ENCODE measurements around the gene SSBP2.
A peak's percentile ranks its signal among the peaks of the same experiment; 100 is the strongest.

SSBP2 gene

GRCh38 chr5:81787474-81788242, 36.8 kb upstream of the SSBP2 start:
- DNase-seq (ENCODE audit: low read depth in 2 of 2), result peak; percentile 84 to 85
- no peak for TF ChIP-seq CTCF (IDR thresholded peaks at IDR 0.05; ENCODE audit: low read depth, low read length)
- no peak overlapping the region for H3K4me3 ChIP-seq (replicated peaks in 1 of 2; ENCODE audit: low read depth in 2 of 2, low read length in 2 of 2)

- no peak overlapping the region for H3K4me3 ChIP-seq (replicated peaks in 1 of 2; ENCODE audit: low read depth in 2 of 2, low read length in 2 of 2)
- TF ChIP-seq CTCF (IDR thresholded peaks at IDR 0.05; ENCODE audit: low read depth, low read length), result no peak
- DNase-seq (ENCODE audit: low read depth in 2 of 2), result peak in 1 of 2 donors; percentile 50
These were observed 36.1 kb upstream of the SSBP2 start for GRCh38 chr5:81786991-81787390.

GRCh38 chr5:81786496-81786895, 35.6 kb upstream of the SSBP2 start:
- no peak for TF ChIP-seq CTCF (IDR thresholded peaks at IDR 0.05; ENCODE audit: low read depth, low read length)
- DNase-seq (ENCODE audit: low read depth in 2 of 2), result no peak
- H3K4me3 ChIP-seq (replicated peaks in 1 of 2; ENCODE audit: low read depth in 2 of 2, low read length in 2 of 2), result no peak overlapping the region

GRCh38 chr5:81785322-81785721, 34.4 kb upstream of the SSBP2 start:
- DNase-seq (ENCODE audit: low read depth in 2 of 2), result no peak
- no peak for TF ChIP-seq CTCF (IDR thresholded peaks at IDR 0.05; ENCODE audit: low read depth, low read length)
- H3K4me3 ChIP-seq (replicated peaks in 1 of 2; ENCODE audit: low read depth in 2 of 2, low read length in 2 of 2), result no peak overlapping the region

GRCh38 chr5:81783401-81783800, 32.5 kb upstream of the SSBP2 start:
- H3K4me3 ChIP-seq (replicated peaks in 1 of 2; ENCODE audit: low read depth in 2 of 2, low read length in 2 of 2), result no peak overlapping the region
- DNase-seq (ENCODE audit: low read depth in 2 of 2), result no peak
- no peak for TF ChIP-seq CTCF (IDR thresholded peaks at IDR 0.05; ENCODE audit: low read depth, low read length)

- no peak overlapping the region for H3K4me3 ChIP-seq (replicated peaks in 1 of 2; ENCODE audit: low read depth in 2 of 2, low read length in 2 of 2)
- TF ChIP-seq CTCF (IDR thresholded peaks at IDR 0.05; ENCODE audit: low read depth, low read length), result no peak
- DNase-seq (ENCODE audit: low read depth in 2 of 2), result peak; percentile 17 to 44
These were observed 31.9 kb upstream of the SSBP2 start for GRCh38 chr5:81782811-81783210.

GRCh38 chr5:81779916-81780266, 29.0 kb upstream of the SSBP2 start:
- no peak for DNase-seq (ENCODE audit: low read depth in 2 of 2)
- H3K4me3 ChIP-seq (replicated peaks in 1 of 2; ENCODE audit: low read depth in 2 of 2, low read length in 2 of 2), result no peak overlapping the region

More at GRCh38 chr5:81779916-81780266, 29.0 kb upstream of the SSBP2 start:
- TF ChIP-seq CTCF (IDR thresholded peaks at IDR 0.05; ENCODE audit: low read depth, low read length), result no peak

Data from cardiac fibroblast (primary cell).